ENCODE measurements around the gene MYEOV.
A peak's percentile ranks its signal among the peaks of the same experiment; 100 is the strongest.

The MYEOV gene

GRCh38 chr11:69309631-69310280, 15.8 kb downstream of the MYEOV start:
- Histone ChIP-seq H3K27ac (ENCODE audit: low read depth, low read length) (no peak overlapping the region), H3K4me3 (ENCODE audit: low read depth, low read length) (no peak overlapping the region), H3K36me3 (ENCODE audit: insufficient read depth, low read length) (0 out of 2 replicates have a peak, but pooled peaks cover 4% of the 10 kb centered on the region), H3K4me1 (ENCODE audit: control insufficient read depth, insufficient read depth, low read length, unreplicated experiment) (peaks cover 4% of the 10 kb centered on the region), H3K79me2 (ENCODE audit: control insufficient read depth, insufficient read depth, low read length, unreplicated experiment) (no peaks in the 10 kb centered on the region), H3K27me3 (ENCODE audit: insufficient read depth, low read length) (no peaks in the 10 kb centered on the region), H2AFZ (ENCODE audit: low read length, unreplicated experiment) (no peak overlapping the region)

DNA sequence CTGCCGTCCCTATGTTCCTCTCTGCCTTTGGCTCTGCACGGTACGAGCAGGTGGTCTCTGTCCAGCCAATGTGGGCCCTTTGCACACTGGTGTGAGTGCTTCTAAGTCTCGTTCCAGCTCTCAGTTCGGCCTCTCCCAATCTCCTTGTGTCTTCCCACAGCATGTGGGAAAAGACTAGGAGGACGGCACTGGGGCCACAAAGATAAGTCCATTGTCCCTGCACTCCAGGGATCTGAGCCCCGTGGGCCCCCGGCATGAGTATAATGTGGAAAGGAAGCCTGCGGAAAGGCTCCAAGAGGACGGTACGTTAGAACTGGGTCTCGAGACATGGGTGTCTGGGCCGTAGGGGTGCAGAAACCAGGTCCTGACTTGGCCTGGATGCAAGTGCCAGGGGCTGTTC, 16.4 kb downstream of the MYEOV start:
- Histone ChIP-seq H3K4me1 (ENCODE audit: control insufficient read depth, insufficient read depth, low read length, unreplicated experiment) (peaks cover 4% of the 10 kb centered on the region), H3K36me3 (ENCODE audit: insufficient read depth, low read length) (0 out of 2 replicates have a peak, but pooled peaks cover 5% of the 10 kb centered on the region), H2AFZ (ENCODE audit: low read length, unreplicated experiment) (no peak overlapping the region), H3K27ac (ENCODE audit: low read depth, low read length) (no peak overlapping the region), H3K27me3 (ENCODE audit: insufficient read depth, low read length) (no peaks in the 10 kb centered on the region), H3K4me3 (ENCODE audit: low read depth, low read length) (no peak overlapping the region), H3K79me2 (ENCODE audit: control insufficient read depth, insufficient read depth, low read length, unreplicated experiment) (no peaks in the 10 kb centered on the region)

GRCh38 chr11:69310934-69311766, 17.2 kb downstream of the MYEOV start:
- Histone ChIP-seq H3K36me3 (ENCODE audit: insufficient read depth, low read length) (0 out of 2 replicates have a peak, but pooled peaks cover 5% of the 10 kb centered on the region), H3K27ac (ENCODE audit: low read depth, low read length) (no peak overlapping the region), H2AFZ (ENCODE audit: low read length, unreplicated experiment) (no peak overlapping the region), H3K79me2 (ENCODE audit: control insufficient read depth, insufficient read depth, low read length, unreplicated experiment) (no peaks in the 10 kb centered on the region), H3K27me3 (ENCODE audit: insufficient read depth, low read length) (no peaks in the 10 kb centered on the region), H3K4me1 (ENCODE audit: control insufficient read depth, insufficient read depth, low read length, unreplicated experiment) (no peaks in the 10 kb centered on the region), H3K4me3 (ENCODE audit: low read depth, low read length) (no peak overlapping the region)

GRCh38 chr11:69311767-69312385, 17.9 kb downstream of the MYEOV start:
- Histone ChIP-seq H3K27me3 (ENCODE audit: insufficient read depth, low read length) (no peaks in the 10 kb centered on the region), H3K79me2 (ENCODE audit: control insufficient read depth, insufficient read depth, low read length, unreplicated experiment) (no peaks in the 10 kb centered on the region), H3K4me1 (ENCODE audit: control insufficient read depth, insufficient read depth, low read length, unreplicated experiment) (peaks cover 3% of the 10 kb centered on the region), H3K36me3 (ENCODE audit: insufficient read depth, low read length) (0 out of 2 replicates have a peak, but pooled peaks cover 5% of the 10 kb centered on the region), H3K4me3 (ENCODE audit: low read depth, low read length) (no peak overlapping the region), H2AFZ (ENCODE audit: low read length, unreplicated experiment) (no peak overlapping the region), H3K27ac (ENCODE audit: low read depth, low read length) (no peak overlapping the region)

DNA sequence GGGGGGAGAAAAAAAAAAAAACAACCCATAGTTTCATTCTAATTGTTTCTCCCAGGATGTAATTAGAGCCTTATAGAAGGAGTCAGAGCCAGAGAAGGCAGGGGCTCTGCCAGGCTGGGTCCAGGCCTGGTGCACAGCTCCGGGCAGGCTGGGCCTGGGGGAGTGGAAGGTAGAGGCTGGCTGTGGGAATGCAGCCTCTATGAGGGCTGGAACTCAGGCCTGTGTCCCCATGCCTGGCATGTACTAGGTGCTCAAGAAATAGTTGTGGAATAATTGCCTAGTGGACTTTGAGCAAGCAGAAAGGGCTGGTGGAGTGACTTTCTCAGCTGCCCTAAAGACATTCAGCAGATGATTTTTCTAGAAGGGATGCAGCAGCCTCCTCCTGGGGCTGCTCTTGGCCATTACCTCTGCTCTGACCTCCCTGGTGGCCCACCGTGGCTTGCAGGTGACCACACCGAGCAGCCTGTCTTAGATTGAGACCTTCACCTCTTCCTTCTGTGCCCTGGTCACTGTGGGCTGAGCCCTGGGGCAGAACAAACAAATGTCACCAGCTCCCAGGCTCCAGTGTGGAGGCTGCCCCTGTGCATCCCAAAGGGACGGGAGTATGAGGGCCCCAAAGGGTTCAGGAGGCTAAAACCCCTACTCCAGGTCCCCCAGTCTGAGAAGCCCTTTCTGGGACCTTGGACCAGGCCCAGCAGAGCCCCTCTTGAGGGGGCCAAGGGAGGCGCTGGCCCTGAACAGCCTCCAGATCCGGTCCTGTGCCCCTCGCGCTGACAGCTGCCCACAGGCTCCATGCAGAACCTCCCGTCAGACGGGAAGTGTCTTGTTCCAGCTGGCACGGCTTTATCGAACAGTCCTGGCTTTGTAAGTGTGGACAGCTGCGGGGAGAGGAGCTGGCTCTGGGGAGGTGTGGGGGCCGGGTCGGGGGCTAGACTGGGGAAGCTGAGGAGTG, 18.8 kb downstream of the MYEOV start:
- no peaks in the 10 kb centered on the region for H3K79me2 ChIP-seq (ENCODE audit: control insufficient read depth, insufficient read depth, low read length, unreplicated experiment)
- no peaks in the 10 kb centered on the region for H3K27me3 ChIP-seq (ENCODE audit: insufficient read depth, low read length)
- H3K4me3 ChIP-seq (ENCODE audit: low read depth, low read length): no peak overlapping the region
- peaks cover 12% of the 10 kb centered on the region for H3K4me1 ChIP-seq (ENCODE audit: control insufficient read depth, insufficient read depth, low read length, unreplicated experiment)
- H3K27ac ChIP-seq (ENCODE audit: low read depth, low read length): no peak overlapping the region
- 0 out of 2 replicates have a peak, but pooled peaks cover 5% of the 10 kb centered on the region for H3K36me3 ChIP-seq (ENCODE audit: insufficient read depth, low read length)
- H2AFZ ChIP-seq (ENCODE audit: low read length, unreplicated experiment): no peak overlapping the region

GRCh38 chr11:69313992-69314391, 20.0 kb downstream of the MYEOV start:
- Histone ChIP-seq H3K79me2 (ENCODE audit: control insufficient read depth, insufficient read depth, low read length, unreplicated experiment) (no peaks in the 10 kb centered on the region), H3K4me3 (ENCODE audit: low read depth, low read length) (no peak overlapping the region), H3K36me3 (ENCODE audit: insufficient read depth, low read length) (0 out of 2 replicates have a peak, but pooled peaks cover 5% of the 10 kb centered on the region), H3K4me1 (ENCODE audit: control insufficient read depth, insufficient read depth, low read length, unreplicated experiment) (peaks cover 21% of the 10 kb centered on the region), H3K27ac (ENCODE audit: low read depth, low read length) (no peak overlapping the region), H2AFZ (ENCODE audit: low read length, unreplicated experiment) (no peak overlapping the region), H3K27me3 (ENCODE audit: insufficient read depth, low read length) (no peaks in the 10 kb centered on the region)

- Histone ChIP-seq H3K79me2 (ENCODE audit: control insufficient read depth, insufficient read depth, low read length, unreplicated experiment) (no peaks in the 10 kb centered on the region), H3K4me1 (ENCODE audit: control insufficient read depth, insufficient read depth, low read length, unreplicated experiment) (peaks cover 26% of the 10 kb centered on the region), H2AFZ (ENCODE audit: low read length, unreplicated experiment) (no peak overlapping the region), H3K27me3 (ENCODE audit: insufficient read depth, low read length) (no peaks in the 10 kb centered on the region), H3K36me3 (ENCODE audit: insufficient read depth, low read length) (0 out of 2 replicates have a peak, but pooled peaks cover 5% of the 10 kb centered on the region), H3K4me3 (ENCODE audit: low read depth, low read length) (no peak overlapping the region), H3K27ac (ENCODE audit: low read depth, low read length) (no peak overlapping the region)
Observed at GRCh38 chr11:69314555-69314954, 20.6 kb downstream of the MYEOV start.

DNA sequence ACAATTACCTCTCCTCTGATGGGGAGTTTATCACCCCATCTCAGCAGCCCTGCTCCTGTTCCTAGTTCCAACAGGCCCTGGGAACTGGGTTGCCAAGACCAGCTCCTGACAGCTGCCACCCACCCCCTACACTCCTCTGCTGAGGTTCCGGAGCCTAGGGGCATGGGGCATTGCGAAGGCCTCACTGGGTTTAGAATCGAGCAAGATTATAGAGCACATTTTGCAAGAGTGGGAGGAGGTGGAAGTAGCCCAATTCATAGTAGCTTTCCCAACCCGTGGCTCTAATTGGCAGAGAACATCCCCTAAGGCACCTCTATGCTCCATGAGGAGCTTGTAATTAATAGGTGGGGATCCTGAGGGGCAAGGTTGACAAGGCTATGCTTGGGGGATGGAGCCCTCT, 23.0 kb downstream of the MYEOV start:
- Histone ChIP-seq H2AFZ (ENCODE audit: low read length, unreplicated experiment) (peak overlapping the region; percentile 57), H3K4me1 (ENCODE audit: control insufficient read depth, insufficient read depth, low read length, unreplicated experiment) (peaks cover 45% of the 10 kb centered on the region), H3K36me3 (ENCODE audit: insufficient read depth, low read length) (0 out of 2 replicates have a peak, but pooled peaks cover 5% of the 10 kb centered on the region), H3K27ac (ENCODE audit: low read depth, low read length) (peak overlapping the region; percentile 73), H3K4me3 (ENCODE audit: low read depth, low read length) (no peak overlapping the region), H3K79me2 (ENCODE audit: control insufficient read depth, insufficient read depth, low read length, unreplicated experiment) (no peaks in the 10 kb centered on the region), H3K27me3 (ENCODE audit: insufficient read depth, low read length) (no peaks in the 10 kb centered on the region)

GRCh38 chr11:69317401-69318092, 23.6 kb downstream of the MYEOV start:
- peak overlapping the region; percentile 73 for H3K27ac ChIP-seq (ENCODE audit: low read depth, low read length)
- peaks cover 4% of the 10 kb centered on the region for H3K79me2 ChIP-seq (ENCODE audit: control insufficient read depth, insufficient read depth, low read length, unreplicated experiment)
- peak overlapping the region; percentile 20; the same call in 1 of the 2 replicates for H3K4me3 ChIP-seq (ENCODE audit: low read depth, low read length)
- peaks cover 51% of the 10 kb centered on the region for H3K4me1 ChIP-seq (ENCODE audit: control insufficient read depth, insufficient read depth, low read length, unreplicated experiment)
- H3K36me3 ChIP-seq (ENCODE audit: insufficient read depth, low read length): 0 out of 2 replicates have a peak, but pooled peaks cover 5% of the 10 kb centered on the region
- H3K27me3 ChIP-seq (ENCODE audit: insufficient read depth, low read length): no peaks in the 10 kb centered on the region
- peak overlapping the region; percentile 57 for H2AFZ ChIP-seq (ENCODE audit: low read length, unreplicated experiment)

Data from ACC112 (cell line).